ENCODE results near the gene TRPM5.

GRCh38 chr11:2464451-2465165, 20.3 kb upstream of the TRPM5 start:
- TF ChIP-seq CTCF (IDR thresholded peaks at IDR 0.05) (no peak), POLR2A (IDR thresholded peaks at IDR 0.05) (no peak)
